GM19025 (cell line): ENCODE data around the gene GPR158.
"Not testable (repeated sequence)": the region's sequence is repeated elsewhere in the genome, so short reads cannot be mapped to it uniquely, and the experiment has no call there.

Experiments used
- ATAC-seq: cut with Tn5 transposase; IDR thresholded peaks from one replicate; pipeline ENCODE4 v1.9.1; 2021; ENCODE audit warnings: mild to moderate bottlenecking, low read depth, moderate library complexity; ENCODE audit not compliant: unreplicated experiment

The GPR158 gene, protein sequence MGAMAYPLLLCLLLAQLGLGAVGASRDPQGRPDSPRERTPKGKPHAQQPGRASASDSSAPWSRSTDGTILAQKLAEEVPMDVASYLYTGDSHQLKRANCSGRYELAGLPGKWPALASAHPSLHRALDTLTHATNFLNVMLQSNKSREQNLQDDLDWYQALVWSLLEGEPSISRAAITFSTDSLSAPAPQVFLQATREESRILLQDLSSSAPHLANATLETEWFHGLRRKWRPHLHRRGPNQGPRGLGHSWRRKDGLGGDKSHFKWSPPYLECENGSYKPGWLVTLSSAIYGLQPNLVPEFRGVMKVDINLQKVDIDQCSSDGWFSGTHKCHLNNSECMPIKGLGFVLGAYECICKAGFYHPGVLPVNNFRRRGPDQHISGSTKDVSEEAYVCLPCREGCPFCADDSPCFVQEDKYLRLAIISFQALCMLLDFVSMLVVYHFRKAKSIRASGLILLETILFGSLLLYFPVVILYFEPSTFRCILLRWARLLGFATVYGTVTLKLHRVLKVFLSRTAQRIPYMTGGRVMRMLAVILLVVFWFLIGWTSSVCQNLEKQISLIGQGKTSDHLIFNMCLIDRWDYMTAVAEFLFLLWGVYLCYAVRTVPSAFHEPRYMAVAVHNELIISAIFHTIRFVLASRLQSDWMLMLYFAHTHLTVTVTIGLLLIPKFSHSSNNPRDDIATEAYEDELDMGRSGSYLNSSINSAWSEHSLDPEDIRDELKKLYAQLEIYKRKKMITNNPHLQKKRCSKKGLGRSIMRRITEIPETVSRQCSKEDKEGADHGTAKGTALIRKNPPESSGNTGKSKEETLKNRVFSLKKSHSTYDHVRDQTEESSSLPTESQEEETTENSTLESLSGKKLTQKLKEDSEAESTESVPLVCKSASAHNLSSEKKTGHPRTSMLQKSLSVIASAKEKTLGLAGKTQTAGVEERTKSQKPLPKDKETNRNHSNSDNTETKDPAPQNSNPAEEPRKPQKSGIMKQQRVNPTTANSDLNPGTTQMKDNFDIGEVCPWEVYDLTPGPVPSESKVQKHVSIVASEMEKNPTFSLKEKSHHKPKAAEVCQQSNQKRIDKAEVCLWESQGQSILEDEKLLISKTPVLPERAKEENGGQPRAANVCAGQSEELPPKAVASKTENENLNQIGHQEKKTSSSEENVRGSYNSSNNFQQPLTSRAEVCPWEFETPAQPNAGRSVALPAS (N-terminal part only)

DNA sequence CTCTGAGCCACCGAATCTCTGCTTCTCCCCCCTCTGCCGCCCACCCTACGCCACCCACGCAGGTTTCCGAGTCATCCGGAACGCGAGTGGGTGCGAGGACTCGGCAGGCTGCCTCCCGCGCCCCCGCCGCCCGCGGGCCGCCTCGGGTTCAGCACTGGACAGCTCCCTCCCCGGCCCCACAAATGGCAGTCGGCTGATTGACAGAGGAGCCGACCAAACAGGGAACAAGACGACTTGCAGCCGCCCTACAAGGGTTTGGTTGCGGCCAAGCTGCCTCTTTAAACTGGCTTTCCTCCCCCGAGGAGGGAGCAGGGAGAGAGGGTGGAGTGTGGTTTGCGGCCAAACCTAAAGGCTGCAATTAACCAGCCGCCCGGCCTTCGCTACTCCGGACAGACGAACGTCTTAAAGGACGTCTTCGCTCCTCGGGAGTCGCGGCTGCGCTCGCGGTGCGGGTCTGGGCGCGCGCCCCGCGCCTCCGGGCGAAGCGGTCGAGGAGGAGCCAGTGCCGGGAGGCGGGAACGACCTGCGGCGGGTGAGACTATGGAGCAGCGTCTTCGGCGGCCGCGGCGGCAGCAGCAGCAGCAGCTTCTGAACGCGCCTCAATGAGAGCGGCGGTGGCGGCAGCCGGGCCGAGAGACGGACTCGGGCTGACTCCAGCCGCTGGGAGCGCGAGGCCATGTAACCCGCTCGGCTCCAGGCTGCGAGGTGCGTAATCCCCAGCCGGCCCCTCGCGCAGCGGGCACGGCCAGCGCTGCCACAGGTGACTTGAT is at the start of gene GPR158:
GPR158 (plus strand) TSS at position 541 of the 770 bp plus-strand sequence. CDS start 420 bp downstream, outside the sequence.
- ATAC-seq, result no peak

DNA sequence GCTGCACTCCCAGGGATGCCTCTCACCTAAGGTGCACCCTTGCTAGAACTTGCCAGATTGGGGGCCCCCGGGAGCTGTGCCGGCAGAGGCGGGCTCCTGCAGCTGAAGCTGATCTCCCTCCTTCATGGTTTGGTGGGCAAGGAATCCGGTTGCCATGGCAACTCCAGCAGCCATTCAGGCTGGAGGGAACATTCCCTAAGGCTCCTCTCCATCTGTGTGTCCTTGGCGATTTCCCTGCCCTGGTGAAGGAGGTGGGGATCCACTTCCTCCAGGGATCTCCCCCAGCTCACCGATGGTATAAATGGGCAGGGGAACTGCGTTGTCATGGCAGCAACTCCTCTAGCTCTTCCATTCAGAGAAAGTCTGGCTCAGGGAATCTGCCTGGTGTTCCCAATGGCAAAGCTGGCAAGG is 49.6 kb upstream of the GPR158 start:
- ATAC-seq, result no peak

DNA sequence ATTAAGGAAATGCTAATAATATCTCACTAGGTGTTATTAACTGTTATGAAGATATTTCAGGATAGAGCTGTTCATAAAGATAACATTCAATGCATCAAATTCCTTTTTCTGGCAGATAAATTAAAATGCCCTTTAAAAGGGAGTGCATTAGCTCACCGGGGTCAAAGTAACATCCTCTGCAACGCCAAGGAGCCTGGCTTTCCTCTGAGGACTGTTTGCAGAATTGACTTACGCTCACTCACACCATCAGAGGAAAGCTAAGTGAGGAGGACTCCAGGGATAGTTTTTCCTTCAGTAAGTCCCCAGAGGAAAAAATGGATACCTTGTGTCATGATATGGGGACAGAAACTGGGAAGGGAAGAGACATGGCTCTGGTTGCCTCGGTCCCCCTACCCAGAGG is 45.2 kb upstream of the GPR158 start:
- no peak for ATAC-seq

DNA sequence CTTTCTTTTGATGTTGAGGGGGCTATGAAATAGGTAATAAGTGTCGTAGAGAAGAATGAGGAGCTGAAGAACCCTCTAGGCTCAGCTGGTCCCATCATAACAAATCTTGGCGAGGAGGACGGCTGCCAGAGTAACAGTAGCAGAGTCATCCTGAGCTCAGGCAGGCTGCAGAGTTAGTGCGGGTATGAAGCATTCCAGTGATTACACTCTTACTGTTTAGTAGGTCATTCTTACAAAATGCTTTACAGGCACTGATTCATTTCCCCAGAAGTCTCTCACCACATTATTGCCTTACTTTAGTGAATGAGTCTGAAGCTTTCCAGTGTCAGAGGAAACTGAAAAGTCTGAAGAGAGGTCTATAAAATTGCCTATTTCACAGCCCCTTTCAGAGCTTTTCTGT is 43.9 kb upstream of the GPR158 start:
- ATAC-seq, result no peak

DNA sequence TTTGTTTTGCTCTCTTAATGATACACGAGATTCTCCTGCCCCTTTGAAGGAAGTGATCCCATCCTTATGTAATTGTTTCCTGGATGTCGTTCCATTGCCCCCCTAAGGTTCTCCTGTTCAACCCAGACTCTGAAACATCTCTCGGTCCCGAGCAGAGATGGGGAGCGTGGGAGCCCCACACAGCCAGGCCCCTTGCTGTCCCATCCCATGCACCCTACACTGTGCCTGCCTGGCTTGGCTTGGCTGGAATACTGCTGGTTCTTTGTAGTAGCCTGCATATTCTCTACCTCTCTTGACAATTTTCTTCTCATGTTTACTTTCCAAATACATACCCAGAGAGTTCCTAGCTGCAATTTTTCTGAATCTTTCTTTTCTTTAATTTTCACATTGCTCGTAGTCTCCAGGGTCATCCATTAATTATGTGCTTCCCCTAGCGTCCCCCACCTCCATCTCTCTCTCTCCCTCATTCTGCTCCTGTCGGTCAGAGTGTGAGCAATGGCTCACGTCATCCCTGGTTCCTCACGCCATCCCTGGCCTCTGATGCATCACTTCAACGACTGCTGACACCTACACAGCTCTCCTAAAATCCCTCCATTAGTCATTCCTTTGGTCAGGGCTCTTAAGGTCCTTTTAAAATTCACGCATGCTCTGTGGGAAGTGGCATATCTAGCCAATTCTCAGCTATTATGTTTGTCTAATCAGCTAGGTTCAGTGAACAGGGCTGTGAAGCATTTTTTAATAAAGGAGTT is 32.5 kb upstream of the GPR158 start:
- ATAC-seq, result no peak

DNA sequence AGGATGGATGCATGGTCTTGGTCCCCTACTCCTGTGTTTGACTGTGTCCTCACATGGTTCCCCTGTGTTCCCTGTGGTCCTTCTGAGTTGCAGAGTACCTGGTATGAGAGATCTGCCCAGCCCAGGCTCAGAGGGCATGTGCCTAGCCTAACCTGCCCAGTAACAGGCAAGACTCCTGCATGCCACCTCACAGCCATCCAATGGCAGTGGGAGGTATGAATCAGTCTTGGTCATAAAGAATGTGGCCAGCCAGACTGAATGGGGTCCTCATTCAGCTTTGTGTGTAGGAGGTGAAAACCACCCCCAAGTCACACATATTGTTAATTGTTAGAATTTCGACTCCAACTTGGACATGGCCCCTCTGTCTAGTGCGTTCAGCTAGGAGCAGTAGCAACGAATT is 17.2 kb upstream of the GPR158 start:
- ATAC-seq, result no peak

DNA sequence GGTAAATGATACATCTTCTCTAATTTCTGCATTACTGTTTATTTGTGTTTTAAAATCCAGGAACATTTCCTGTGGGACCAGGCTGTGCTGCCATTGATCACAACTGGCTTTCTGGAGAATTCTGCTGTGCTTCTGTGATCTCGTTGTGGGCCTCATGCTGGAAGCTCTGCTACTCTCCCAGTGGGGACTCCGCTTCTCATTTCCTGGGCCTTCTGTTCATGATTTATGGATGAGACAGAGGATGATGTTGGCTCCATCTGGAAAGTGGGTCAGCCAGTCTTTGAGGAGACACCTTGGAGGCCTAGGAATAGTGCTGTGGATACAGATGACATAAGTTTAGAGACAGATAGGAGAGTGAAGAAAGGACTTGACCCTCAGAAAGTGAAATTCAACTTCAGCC is 15.2 kb upstream of the GPR158 start:
- no peak for ATAC-seq

DNA sequence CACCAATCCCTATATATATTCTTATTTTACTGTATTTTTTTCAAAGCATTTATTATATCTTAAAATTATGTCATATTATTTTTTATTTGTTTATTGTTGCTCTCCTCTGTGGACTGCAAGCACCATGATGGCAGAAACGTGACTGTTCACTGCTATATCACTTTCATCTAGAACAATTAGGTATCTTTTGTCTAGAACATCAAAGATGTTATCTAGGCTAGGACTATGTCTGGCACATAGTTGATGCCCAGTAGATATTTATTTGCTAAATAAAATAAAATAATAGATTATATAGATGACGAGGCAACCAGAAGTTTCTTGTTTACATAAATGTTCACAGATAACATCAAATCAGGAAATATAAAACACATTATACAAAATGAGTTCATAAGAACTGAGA is 12.4 kb upstream of the GPR158 start:
- no peak for ATAC-seq

DNA sequence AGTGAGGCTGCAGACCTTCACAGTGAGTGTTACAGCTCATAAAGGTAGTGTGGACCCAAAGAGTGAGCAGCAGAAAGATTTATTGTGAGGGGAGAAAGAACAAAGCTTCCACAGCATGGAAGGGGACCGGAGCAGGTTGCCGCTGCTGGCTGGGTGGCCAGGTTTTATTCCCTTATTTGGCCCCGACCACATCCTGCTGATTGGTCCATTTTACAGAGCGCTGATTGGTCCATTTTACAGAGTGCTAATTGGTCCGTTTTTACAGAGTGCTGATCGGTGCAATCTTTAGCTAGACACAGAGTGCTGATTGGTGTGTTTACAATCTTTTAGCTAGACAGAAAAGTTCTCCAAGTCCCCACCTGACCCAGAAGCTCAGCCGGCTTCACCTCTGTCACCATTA is 11.3 kb upstream of the GPR158 start:
- not testable (repeated sequence) for ATAC-seq

DNA sequence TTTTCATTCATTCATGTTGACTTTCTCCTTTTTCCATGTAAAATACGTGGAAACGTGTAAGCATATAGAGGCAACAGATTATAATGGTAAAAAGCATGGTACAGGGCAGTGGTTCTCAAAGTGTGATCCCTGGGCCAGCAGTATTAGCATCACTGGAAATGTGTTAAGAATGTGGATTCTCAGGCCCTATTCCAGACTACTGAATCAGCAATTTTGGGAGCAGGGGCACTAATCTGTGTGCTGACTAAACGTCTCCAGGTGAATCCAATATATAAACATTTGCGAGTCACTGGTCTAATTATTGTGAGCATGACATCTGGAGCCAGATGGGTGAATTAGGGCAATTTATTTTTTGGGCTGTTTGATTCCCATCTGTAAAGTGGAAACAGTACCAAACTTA is 5.1 kb upstream of the GPR158 start:
- ATAC-seq, result no peak

DNA sequence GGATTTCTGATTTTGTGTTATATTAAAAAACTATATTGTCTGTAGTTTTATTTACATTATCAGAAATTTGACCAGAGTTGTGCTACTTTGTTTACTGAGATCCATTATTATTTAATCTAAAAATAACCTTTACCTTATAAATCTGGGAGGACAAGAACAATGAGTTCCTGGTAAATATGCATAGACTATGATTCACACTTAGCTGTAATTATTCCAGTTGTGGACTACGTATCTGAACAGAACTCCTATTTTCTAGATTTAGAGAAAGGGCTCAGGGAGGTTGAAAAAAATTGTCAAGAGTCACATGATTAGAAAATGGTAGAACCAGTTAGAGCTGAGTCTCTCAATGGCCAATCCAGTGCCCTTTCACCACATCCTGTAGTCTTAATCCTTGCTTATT is 4.2 kb upstream of the GPR158 start:
- ATAC-seq, result no peak

DNA sequence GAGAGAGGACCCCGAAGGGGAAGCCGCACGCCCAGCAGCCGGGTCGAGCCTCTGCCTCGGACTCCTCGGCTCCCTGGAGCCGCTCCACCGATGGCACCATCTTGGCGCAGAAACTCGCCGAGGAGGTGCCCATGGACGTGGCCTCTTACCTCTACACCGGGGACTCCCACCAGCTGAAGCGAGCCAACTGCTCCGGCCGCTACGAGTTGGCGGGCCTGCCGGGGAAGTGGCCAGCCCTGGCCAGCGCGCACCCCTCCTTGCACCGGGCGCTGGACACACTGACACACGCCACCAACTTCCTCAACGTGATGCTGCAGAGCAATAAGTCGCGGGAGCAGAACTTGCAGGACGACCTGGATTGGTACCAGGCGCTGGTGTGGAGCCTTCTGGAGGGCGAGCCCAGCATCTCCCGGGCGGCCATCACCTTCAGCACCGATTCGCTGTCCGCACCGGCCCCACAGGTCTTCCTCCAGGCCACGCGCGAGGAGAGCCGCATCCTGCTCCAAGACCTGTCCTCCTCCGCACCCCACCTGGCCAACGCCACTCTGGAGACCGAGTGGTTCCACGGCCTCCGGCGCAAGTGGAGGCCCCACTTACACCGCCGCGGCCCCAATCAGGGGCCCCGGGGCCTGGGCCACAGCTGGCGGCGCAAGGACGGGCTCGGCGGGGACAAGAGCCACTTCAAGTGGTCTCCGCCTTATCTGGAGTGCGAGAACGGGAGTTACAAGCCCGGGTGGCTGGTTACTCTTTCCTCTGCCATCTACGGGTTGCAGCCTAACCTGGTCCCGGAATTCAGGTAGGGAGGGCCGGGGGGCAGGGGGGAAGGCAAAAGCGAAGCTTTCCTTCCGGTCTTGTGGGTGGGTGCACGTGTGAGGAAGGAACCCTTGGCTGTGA is 973 bp downstream of the GPR158 start:
- no peak for ATAC-seq

DNA sequence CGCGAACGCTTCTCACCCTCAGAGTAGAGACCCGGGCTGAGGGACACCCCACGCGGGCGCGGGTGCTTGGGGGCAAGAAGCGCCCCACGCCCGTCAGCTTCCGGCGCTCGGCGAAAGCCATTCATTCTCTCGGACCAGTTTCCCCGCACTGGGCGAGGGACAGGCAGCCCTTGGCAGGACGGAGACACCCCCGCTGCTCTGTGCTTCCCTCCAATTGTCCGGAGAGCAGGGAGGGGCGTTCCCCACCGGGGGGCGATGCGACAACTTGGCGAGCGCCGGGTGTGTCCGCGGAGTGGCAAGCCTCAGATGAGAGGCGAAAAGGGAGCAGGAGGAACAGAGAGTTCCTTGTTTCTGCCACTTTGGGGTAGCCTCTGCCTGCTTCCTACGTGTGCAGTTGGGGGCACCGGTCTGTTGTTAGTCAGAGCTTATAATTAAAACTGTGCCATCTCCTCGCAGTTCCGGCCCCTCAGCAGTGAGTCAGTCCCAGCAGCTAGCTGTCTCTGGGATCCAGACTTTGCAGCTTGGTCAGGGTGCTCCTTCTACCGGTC is 1.7 kb downstream of the GPR158 start:
- ATAC-seq, result no peak

DNA sequence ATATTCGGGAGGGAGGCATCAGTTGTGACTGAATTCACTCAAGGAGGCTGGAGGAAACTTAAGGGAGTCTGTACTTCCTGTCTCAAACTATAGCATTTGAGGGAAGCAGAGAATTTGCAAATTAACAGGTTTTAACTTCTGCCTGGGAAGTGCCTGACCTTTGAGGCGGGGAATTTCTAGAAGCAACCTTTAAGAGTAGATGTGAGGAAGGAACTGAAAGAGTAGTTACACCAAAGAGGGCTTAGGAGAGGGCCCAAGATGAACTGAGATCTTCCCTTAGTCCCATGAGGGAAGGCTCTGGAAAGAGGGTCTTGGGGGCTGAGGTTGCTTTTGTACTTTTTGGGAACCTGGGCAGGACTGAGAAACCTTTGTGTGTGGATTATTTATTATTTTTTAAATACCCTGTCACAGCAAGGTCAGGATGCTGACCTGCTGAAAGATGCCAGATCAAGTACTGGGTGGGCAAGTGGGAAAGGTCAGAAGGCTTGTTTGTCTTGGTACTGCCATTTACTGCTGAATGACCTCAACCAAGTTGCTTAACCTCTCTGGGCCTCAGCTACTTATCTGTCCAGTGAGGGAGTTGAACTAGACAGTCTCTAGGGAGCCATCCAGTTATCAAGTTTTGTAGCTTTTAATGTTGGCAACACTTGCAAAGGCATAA is 2.4 kb downstream of the GPR158 start:
- ATAC-seq, result no peak

DNA sequence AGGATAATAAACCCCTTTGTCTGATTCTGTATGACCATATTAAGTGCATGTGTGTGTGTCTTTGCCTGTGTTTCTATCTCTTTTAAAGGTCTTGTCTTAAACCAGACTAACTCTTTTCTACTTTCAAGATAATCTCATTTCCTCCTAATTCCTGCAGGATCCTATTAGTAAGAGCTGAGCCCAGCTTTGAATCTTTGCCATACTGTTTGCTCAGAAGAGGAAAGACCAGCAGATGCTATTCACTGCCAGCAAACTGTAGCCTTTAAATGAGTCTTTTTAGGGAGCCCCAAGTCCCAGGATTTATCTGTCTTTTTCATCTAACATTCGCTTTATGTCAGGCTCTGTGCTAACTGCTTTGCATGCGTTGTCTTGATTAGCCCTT is 2.9 kb downstream of the GPR158 start:
- no peak for ATAC-seq

DNA sequence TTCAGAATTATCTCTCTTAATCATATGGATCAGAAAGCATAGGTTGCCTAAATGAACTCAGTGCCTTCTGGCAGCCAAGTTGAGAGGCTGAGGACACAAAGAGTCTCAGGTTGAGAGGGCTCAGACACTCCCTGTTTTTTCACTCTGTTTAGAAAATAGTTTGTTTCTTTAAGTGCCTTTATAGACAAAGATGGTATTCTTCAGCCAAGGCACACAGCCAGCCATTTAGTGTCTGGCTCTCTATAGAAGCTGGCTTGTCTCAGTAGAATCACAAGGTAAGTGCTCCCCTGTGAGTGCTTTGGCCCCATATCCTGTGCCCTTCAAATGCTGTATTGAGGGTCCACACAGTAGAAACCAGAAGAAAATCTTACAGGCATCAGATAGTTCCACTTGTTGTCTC is 3.6 kb downstream of the GPR158 start:
- ATAC-seq, result no peak

DNA sequence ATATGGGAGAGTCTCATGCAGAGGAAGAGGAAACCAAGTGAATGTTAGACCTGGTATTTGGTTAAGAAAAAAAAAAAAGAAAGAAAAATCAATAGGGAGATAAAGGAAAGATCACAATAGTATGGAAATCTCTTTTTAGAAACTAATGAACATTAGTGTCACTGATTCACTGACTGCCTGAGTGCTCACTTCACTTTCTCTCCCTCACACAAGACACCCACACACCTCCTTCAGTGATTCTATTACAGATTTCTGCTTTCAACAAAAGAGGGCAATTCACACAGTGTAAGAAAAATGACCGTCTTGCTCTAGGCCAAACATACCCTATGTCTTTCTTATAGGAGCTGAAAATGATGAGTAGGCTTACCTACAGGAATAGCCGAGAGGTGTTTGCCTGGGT is 6.0 kb downstream of the GPR158 start:
- no peak for ATAC-seq

DNA sequence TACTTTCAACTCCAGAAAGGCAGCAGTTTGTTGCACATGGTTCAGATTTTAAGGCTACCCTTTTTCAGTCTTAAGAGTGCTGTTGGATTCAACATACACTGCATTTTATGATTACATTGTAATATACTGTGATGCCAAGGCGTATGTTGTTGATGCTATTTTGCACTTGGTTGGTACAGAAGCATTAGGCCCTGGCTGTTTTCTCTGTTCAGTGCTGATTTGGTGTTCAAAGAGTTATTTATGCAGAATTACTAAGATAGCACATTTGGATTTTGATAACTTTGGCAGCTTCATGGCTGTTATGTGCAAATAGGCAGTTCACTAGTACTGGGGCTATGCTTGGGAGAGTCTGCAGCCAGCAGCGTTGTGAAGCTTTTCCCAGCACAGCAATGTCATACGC is 7.8 kb downstream of the GPR158 start:
- ATAC-seq, result no peak
